Esophagus (tissue), 2 donors: ENCODE measurements around the gene FGA. TPM values are rescaled to one million over a fixed set of nuclear protein-coding genes. Genes with fewer than 3 reads are reported as not detected.

Experiments
- H3K27ac ChIP-seq, 2 donors: one replicate each; pipeline ENCODE4 v1.5.1; 2013; ENCODE audit warnings: low read depth in 2 of 2, mild to moderate bottlenecking in 2 of 2, inconsistent platforms in 1 of 2, low read length in 1 of 2, moderate library complexity in 1 of 2
- H3K27me3 ChIP-seq, 2 donors: one replicate each; pipeline ENCODE4 v1.6.1; 2013; ENCODE audit warnings: low read length in 2 of 2, control low read depth in 1 of 2, mild to moderate bottlenecking in 1 of 2; ENCODE audit not compliant: insufficient read depth in 2 of 2, control insufficient read depth in 1 of 2
- H3K36me3 ChIP-seq, 2 donors: one replicate each; pipeline ENCODE4 v1.6.1; 2013; ENCODE audit warnings: low read length in 1 of 2; ENCODE audit not compliant: control insufficient read depth in 2 of 2, insufficient read depth in 2 of 2
- H3K4me1 ChIP-seq, 2 donors: one replicate each; pipeline ENCODE4 v1.6.1; 2013; ENCODE audit warnings: low read length in 1 of 2; ENCODE audit not compliant: control insufficient read depth in 2 of 2, insufficient read depth in 2 of 2
- H3K4me3 ChIP-seq, 2 donors: one replicate each; pipeline ENCODE4 v1.5.1; 2013; ENCODE audit warnings: low read length in 2 of 2, mild to moderate bottlenecking in 2 of 2, low read depth in 1 of 2, moderate library complexity in 1 of 2
- H3K9me3 ChIP-seq, 2 donors: one replicate each; pipeline ENCODE4 v1.6.1; 2013; ENCODE audit warnings: mild to moderate bottlenecking in 2 of 2, low read depth in 1 of 2, low read length in 1 of 2, moderate library complexity in 1 of 2; ENCODE audit not compliant: control insufficient read depth in 2 of 2, insufficient read depth in 1 of 2
- WGBS, 2 donors: extraction: QIAGEN DNeasy Blood & Tissue Kit; methylation state at CpG; one replicate each; pipeline ENCODE4 v1.1.7; 2013; 5-methylcytosine and 5-hydroxymethylcytosine counted together
- polyA plus RNA-seq, 2 donors: library from polyadenylated mRNA; stranded (reverse); fragments of 200-250 nt; gene quantifications; one replicate each; pipeline ENCODE4 v1.2.3, GENCODE V29; 2013
- donor health status: healthy with polysubstance abuse.
- donor health status: Bipolar disorder and iron deficiency.

FGA gene
- polyA plus RNA-seq, 2 donors = not detected

DNA sequence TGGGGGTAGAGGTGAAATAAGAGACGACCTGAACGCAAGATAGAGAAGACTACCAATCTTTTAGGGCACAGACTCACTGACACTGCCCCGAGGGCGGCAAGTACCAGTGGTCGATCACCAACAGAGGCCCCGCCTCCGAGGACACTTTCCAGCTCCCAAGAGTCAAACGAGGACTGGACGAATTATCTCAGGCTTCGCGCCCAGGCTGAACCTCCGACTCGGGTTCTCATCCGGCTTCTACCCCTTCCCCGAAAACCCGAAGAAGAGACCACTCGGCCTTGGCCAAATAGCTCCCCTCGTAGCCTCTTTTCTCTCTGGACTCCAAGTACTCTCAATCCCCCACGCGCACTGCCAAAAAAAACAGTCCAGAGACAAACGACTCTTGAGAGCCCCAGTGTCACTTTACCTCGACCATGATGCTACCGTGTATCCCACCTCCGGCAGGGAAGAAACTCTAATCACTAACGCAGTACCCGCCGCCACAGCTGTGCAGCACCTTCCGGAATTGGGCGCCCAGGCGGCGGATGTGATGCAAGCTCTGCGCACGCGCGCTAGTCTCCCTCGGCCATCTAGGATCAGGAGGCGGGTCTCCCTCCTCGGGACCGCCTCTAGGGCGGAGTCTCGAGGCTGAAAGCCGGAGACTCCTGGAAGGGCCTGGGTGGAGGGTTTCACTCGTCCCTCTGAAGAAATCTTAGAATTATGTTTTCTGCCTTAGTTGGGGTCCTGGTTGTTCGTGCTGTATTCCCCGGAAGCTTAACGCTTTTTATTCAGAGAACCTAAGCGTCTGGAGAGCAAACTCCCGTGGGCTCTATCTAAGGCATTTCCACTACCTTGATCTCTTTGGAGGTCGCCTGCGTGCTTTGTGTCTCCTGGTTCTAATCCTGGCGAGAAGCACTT, 40.4 kb downstream of the FGA start, which contains the start of gene PLRG1:
PLRG1 (minus strand) TSS at position 507 of the 897 bp plus-strand sequence; CDS start at position 415, 92 bp downstream.
- Histone ChIP-seq H3K36me3 (no peaks in the 10 kb centered on the region), H3K9me3 (no peaks in the 10 kb centered on the region), H3K4me3 (peak within 1 kb of the TSS; percentile 75 to 99), H3K4me1 (no peaks in the 10 kb centered on the region), H3K27me3 (no peaks in the 10 kb centered on the region), H3K27ac (peak within 1 kb of the TSS; percentile 59 to 74)
- 1% methylated on average over 51 of the region's 51 CpGs for WGBS, 2 donors

DNA sequence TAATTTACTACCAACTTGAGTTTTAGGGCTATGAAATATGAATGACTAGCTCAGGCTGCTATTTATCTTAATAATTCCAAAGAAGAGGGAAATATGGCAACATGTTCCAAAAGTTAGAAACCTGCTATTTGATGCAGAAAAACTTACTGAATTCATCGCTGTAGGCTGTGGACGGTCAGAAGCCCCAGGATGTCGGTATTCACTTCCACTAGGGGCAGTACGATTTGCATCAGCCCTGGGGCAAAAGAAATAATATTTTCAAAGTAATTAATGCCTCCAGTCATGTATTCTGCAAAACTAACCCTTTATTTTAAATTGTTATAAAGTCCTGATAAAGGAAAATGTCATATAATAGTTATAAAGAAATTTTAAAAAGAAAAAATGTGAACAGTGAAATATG, 44.9 kb downstream of the FGA start:
- Histone ChIP-seq H3K4me1 (no peaks in the 10 kb centered on the region), H3K36me3 (peaks cover 4 to 6% of the 10 kb centered on the region in 2 donors)
- 87 to 95% methylated on average over 4 of the region's 4 CpGs for WGBS, 2 donors

DNA sequence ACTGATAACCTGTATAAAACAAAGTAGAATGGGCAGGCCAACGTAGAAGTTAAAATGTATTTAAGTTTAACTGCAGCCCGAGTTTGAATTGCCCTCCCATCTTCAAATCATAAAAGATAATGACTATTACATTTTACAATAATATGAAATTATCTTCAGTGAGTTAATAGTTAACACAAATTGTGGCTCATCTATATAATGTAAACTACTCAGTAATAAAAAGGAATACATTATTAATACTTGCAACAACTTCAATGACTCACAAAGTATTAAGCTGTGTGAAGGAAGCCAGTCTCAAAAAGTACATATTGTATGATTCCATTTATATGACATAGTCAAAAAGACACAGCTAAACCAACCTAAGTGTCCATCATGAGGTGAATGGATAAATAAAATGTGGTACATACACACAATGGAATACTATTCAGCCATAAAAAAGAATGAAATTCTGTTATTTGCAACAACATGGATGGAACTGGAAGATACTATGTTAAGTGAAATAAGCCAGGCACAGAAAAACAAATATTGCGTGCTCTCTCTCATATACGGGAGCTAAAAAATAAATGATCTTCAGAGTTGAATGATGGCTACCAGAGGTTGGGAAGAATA, 48.2 kb downstream of the FGA start:
- 95 to 98% methylated on average over 4 of the region's 4 CpGs for WGBS, 2 donors
- H3K27ac ChIP-seq = no peak overlapping the region
- H3K4me3 ChIP-seq = no peak overlapping the region
- no peaks in the 10 kb centered on the region for H3K9me3 ChIP-seq
- peaks cover 6% of the 10 kb centered on the region in 2 donors for H3K36me3 ChIP-seq
- H3K27me3 ChIP-seq = no peaks in the 10 kb centered on the region
- no peaks in the 10 kb centered on the region for H3K4me1 ChIP-seq

More for the DNA sequence above, 44.9 kb downstream of the FGA start:
- no peak overlapping the region for H3K27ac ChIP-seq
- H3K4me3 ChIP-seq = no peak overlapping the region
- H3K27me3 ChIP-seq = no peaks in the 10 kb centered on the region
- no peaks in the 10 kb centered on the region for H3K9me3 ChIP-seq

Other genes starting within 250 kb of the FGA start
- gene DCHS2, start 98.9 kb downstream of the FGA start, polyA plus RNA-seq = under 1 TPM; 0.02 TPM
- gene PLRG1, start 40.3 kb downstream of the FGA start, polyA plus RNA-seq = 10 to 100 TPM; 28.9 to 56.0 TPM
- not detected for gene FGB, start 27.7 kb downstream of the FGA start, polyA plus RNA-seq
- not detected for gene FGG, start 21.9 kb upstream of the FGA start, polyA plus RNA-seq
- under 1 TPM; 0.07 to 0.16 TPM for gene LRAT, start 153.3 kb upstream of the FGA start, polyA plus RNA-seq
- gene RBM46, start 190.5 kb upstream of the FGA start, polyA plus RNA-seq = not detected